H54 (cell line): Measurements from ENCODE around the gene MAML2.
"Not testable (repeated sequence)": the region's sequence is repeated elsewhere in the genome, so short reads cannot be mapped to it uniquely, and the experiment has no call there.

ENCODE experiments used
- DNase-seq: peaks from one replicate; pipeline ENCODE4 v3.0.0; 2011; ENCODE audit warnings: low spot score, mixed read lengths; ENCODE audit not compliant: insufficient read length
- FAIRE-seq: peaks from 3 replicates; lab custom pipeline; 2011; peaks lifted over from hg19 to GRCh38; lab: Jason Lieb, UNC
- POLR2A ChIP-seq: IDR thresholded peaks from 2 replicates; pipeline ENCODE4 v1.6.1; 2011; ENCODE audit warnings: low read depth, mild to moderate bottlenecking, low read length

MAML2 gene

GRCh38 chr11:96282625-96283220, 60.3 kb downstream of the MAML2 start:
- FAIRE-seq: no peak
- no peak for TF ChIP-seq POLR2A

GRCh38 chr11:96280444-96280843, 62.6 kb downstream of the MAML2 start:
- FAIRE-seq: no peak
- no peak for TF ChIP-seq POLR2A
- no peak for DNase-seq

More at GRCh38 chr11:96282625-96283220, 60.3 kb downstream of the MAML2 start:
- DNase-seq: no peak

- FAIRE-seq (no peak), DNase-seq (no peak)
- no peak for TF ChIP-seq POLR2A
Observed at GRCh38 chr11:96279896-96280290, 63.1 kb downstream of the MAML2 start.

- peak; percentile 9 for DNase-seq
- FAIRE-seq: peak; percentile 95
- TF ChIP-seq POLR2A: no peak
Observed at GRCh38 chr11:96279018-96279895, 63.7 kb downstream of the MAML2 start.

DNA sequence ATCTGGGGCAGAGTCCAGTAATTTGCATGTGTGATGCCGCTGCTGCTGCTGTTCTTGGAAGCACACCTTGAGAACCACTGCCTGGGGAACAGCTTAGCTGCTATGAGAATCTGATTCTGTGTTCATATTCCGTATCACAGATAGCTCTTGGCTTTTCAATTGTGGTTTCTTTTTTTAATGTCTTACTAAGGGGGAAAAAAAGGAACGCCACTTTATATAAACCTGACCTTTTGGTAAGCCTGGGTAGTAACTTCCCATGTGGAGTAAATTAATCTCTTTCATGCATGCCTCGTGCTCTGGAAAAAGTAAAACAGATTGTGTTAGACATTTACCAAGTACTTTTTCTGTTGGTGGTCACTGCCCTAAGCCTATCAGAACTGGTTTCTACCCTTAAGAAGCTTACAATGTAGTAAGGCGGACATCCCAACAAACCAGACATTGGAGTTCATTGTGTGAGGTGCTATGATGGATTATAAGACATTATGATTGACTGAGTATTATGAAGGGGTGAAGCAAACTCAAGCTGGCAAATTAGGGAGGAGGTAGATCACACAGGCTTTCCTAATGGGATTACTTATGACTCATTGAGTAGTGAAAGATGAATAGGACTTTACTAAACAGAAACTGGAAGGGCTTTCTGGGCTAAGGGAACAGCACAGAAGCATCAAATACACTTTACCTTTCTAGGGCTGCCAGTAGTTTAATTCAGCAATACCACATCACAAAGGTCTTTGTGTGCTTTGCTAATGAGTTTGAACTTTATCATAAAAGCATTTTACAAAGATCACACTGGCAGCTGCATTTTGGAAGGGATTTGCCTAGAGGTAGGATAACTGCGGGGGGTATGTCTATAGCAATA, 64.7 kb downstream of the MAML2 start:
- FAIRE-seq: no peak
- DNase-seq: no peak
- no peak for TF ChIP-seq POLR2A

DNA sequence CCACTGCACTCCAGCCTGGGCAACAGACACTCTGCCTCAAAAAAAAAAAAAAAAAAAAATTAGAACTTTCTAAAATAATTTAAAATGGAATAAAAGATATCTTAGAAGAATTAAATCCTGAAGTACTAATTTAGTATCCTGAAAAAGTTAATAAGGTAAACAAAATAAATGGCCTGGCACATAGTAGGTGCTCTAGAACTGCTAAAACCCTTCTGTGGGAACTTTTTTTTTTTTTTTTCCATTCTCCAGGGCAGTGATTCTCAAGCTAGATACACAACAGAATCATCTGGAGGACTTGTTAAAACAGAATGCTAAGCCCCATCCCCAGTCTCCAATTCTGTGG, 65.3 kb downstream of the MAML2 start:
- TF ChIP-seq POLR2A: no peak
- FAIRE-seq: no peak

GRCh38 chr11:96276836-96277235, 66.2 kb downstream of the MAML2 start:
- no peak for TF ChIP-seq POLR2A
- DNase-seq: no peak
- FAIRE-seq: no peak

More for the DNA sequence above, 65.3 kb downstream of the MAML2 start:
- no peak for DNase-seq

GRCh38 chr11:96275801-96276594, 67.0 kb downstream of the MAML2 start:
- no peak for TF ChIP-seq POLR2A
- DNase-seq (no peak), FAIRE-seq (no peak)

- no peak for TF ChIP-seq POLR2A
- no peak for FAIRE-seq
Observed at GRCh38 chr11:96273507-96273906, 69.5 kb downstream of the MAML2 start.

GRCh38 chr11:96272529-96273222, 70.3 kb downstream of the MAML2 start:
- no peak for TF ChIP-seq POLR2A
- FAIRE-seq (no peak), DNase-seq (no peak)

More at GRCh38 chr11:96273507-96273906, 69.5 kb downstream of the MAML2 start:
- no peak for DNase-seq

GRCh38 chr11:96271777-96272176, 71.2 kb downstream of the MAML2 start:
- no peak for FAIRE-seq
- TF ChIP-seq POLR2A: no peak
- no peak for DNase-seq

DNA sequence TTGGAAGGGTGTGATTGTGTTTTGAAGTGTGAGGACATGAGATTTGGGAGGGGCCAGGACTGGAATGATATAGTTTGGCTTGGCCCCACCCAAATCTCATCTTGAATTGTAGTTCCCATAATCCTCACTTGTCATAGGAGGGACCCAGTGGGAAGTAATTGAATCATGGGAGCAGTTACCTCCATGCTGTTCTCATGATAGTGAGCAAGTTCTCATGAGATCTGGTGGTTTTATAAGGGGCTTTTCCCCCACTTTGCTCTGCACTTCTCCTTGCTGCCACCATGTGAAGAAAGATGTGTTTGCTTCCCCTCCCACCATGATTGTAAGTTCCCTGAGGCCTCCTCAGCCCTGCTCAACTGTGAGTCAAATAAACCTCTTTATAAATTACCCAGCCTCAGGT, 71.6 kb downstream of the MAML2 start:
- not testable (repeated sequence) for FAIRE-seq, DNase-seq

DNA sequence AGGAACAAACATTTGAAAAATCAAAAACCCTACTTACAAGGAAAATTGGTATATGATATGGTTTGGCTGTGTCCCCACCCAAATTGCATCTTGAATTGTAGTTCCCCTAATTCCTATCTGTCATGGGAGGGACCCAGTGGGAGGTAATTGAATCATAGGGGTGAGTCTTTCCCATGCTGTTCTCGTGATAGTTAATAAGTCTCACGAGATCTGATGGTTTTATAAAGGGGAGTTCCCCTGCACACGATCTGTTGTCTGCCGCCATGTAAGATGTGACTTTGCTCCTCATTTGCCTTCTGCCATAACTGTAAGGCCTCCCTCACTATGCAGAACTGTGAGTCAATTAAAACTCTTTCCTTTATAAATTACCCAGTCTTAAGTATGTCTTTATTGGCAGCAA, 74.5 kb downstream of the MAML2 start:
- DNase-seq, FAIRE-seq: not testable (repeated sequence)
